ENCODE data around the gene PRRG4.
"Not testable (repeated sequence)": the region's sequence is repeated elsewhere in the genome, so short reads cannot be mapped to it uniquely, and the experiment has no call there.

The PRRG4 gene

GRCh38 chr11:32887707-32888383, 58.1 kb downstream of the PRRG4 start:
- DNase-seq: not testable (repeated sequence)

- DNase-seq: not testable (repeated sequence)
Observed at GRCh38 chr11:32888384-32888710, 58.6 kb downstream of the PRRG4 start.

GRCh38 chr11:32888805-32889204, 59.1 kb downstream of the PRRG4 start:
- no peak for DNase-seq

DNA sequence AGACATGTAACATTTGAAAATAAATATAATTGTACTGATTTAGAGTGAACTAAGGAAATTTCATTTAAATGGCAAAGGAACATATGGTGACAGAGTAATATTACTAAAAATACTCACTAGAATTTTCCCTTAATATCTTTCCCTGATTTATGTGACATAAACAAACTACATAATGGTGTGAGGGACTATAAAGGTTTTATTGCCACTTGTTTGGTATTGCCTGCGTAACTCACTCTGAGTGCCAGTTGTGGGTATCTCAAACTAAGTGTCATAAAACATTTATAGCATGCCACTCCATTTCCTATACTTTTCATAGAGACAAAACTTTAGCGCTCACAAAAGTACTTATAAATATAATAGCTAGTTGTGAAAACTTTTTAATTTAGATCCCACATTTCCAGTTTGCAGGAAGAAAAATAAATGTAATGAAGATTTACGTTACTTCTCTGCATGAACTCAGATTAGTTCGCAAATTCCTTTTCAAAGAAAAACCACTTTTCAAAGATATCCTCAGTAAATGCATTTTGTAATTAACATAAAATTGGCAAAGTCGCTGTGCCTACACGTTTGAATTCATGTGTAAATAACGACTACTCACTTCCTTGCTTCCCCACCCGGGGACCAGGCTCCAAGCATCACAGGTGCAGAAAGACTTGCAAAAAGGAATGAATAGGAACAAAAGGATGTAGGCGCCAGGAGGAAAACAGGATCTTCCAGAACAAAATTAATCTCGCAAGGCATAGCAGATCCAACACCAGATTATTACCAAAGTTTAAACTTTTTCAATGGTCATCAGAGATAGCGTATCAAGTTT, 61.3 kb downstream of the PRRG4 start:
- no peak for DNase-seq

- DNase-seq: peak; percentile 72
Observed at GRCh38 chr11:32891657-32892354, 62.1 kb downstream of the PRRG4 start.

DNA sequence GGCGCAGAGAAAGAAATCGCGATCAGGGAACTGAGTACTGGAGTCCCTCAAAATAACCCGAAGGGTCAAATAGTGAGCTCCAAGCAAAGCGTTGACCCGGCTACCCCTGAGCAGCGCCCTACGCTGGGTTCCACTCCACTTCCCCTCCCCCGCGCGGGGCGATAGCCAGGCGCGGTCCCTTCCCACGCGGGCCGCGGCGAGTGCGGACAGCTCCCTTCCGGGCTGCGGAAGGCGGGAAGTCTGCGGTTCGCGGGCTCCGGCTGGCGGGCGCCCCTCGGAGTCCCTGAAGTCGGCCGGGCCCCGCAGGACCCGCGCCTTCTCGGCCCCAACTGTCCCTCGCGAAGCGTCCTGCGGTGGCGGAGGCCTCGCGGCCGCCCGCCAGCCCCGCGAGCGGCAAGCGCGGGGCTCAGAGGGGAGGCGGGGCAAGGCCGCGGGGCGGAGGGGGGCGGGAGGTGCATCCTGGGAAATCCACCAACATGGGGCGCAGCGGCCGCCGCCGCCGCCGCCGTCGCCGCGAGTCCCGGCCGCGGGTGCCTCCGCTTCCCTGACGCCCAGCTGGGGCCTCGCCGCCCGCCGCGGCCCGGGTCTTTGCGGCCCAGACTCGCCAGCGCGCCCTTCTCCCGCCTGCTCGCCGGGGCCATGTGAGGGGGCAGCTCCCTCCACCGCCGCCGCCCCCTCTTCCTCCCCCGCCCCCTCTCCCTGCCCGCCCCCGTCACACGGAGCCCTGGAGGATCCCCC, 62.8 kb downstream of the PRRG4 start, which contains the start of gene QSER1:
QSER1 (plus strand) TSS at position 457 of the 738 bp plus-strand sequence. CDS start 315 bp downstream, outside the sequence.
- peak; percentile 80 for DNase-seq

DNA sequence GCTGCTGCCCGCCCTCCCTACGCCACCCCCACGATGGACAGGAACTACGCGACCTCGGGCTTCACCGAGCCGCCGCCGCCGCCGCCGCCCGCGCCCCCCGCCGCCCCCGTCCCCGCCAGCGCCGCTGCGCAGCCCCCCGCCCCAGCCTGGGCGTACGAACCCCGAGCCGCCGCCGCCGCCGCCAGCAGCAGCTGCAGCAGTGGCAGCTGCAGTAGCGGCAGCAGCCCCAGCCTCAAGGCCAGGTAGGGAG, 63.3 kb downstream of the PRRG4 start:
- no peak for DNase-seq

DNA sequence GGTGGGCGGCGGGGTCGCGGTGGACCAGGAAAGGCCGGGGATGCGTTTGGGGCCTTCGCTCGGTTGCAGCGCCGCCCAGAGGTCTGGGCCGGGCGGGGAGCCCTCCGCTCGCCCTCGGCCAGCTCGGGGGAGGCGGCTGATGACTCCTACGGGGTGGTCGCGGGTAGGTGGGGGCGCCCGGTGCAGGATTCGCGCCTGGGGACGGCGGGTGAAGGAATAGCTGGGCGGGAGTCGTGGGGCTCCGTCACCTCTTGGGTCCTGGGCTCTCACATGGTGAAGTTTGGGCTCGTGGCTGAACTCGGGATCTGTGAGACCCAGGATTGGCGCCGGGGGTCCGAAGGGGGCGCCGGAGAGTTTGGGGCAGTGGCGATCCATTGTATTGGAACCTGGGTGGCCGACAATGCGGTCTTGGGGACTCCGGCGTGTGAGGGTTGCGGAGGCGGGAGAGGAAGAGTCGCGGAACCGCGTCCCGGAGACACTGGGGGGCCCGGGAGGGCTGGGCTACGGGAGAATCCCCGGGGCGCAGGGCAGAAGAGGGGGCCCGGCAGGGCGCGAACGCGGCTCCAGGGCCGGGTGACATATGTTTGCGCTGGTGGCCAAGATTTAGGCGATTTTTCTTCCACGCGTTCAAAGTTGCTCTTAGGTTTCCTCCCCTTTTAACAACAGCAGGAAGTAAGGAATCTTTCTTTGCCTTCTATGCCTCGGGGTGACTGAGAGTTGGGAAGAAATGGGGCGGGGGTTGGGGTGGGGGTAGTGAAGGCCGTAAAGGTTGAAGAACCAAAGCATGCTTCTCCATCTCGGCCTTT, 63.8 kb downstream of the PRRG4 start:
- DNase-seq: peak; percentile 75

DNA sequence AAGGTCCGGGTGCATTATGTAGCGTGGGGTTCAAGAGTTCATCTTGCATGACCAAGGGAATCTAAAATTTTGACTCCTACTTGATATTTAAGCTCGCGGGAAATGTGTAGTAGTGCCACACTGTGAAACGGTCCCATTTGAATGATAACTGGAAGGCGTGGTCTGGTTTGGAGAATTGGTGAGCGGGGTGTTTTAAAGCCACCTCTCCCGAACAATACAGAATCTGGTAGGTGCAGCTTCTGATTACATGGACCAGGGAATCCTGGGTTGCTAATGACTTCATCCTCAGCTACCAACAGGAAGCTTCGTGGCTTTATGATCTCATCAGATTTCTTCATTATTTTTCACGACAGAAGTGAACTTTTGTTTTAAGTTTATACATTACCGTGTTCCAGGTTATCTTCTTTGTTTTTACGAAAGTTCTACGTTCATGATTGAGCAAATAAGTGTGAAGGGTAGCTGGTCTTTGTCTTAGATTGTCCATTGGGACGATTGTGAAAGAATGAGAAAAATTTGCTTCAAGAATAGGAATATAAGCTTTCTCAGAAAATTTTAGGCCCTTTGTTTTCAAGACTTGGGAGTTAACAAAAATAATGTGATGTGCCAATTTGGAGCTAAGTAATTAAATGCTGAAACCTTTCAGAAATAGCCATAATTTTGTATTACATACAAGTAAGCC, 64.6 kb downstream of the PRRG4 start:
- DNase-seq: peak; percentile 84

GRCh38 chr11:32894921-32895320, 65.2 kb downstream of the PRRG4 start:
- DNase-seq: no peak

GRCh38 chr11:32895471-32895870, 65.7 kb downstream of the PRRG4 start:
- DNase-seq: peak; percentile 52

GRCh38 chr11:32897103-32897502, 67.4 kb downstream of the PRRG4 start:
- DNase-seq: no peak

DNA sequence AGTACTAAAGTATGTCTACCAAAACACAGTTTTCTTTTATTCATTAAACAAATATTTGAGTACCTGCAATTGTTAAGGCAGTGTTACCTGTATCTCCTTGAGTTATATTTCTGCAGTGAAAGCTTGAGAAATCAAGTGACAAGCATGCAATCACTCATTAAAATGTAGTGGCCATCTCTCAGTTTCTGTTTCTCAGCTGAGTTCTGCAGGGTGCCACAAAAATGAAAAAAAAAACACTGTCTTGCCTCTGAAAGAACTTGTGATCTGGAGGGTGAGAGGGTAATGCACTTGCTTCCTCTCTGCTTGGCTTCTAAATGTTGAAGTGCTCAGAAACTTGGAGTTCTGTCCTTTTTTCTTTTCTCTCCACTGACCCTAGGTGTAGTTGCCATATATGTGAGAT, 69.7 kb downstream of the PRRG4 start:
- no peak for DNase-seq

GRCh38 chr11:32902089-32902665, 72.5 kb downstream of the PRRG4 start:
- DNase-seq: no peak

- DNase-seq: no peak
Observed at GRCh38 chr11:32905028-32905667, 75.4 kb downstream of the PRRG4 start.

Measured in NCI-H82 (cell line).